PC-3 (cell line): ENCODE measurements around the gene STUM.

Experiments used
- EZH2 ChIP-seq: fragments of 300-600 bp; sonication (generic); IDR thresholded peaks from one replicate; pipeline ENCODE4 v1.6.1; 2017; ENCODE audit warnings: antibody characterized with exemption, mild to moderate bottlenecking, low read length; ENCODE audit not compliant: unreplicated experiment
- TF ChIP-seq, protein P1 (sequence below): fragments of 300-600 bp; sonication (generic); conservative IDR thresholded peaks from 2 replicates; pipeline ENCODE4 v1.5.1; 2017; ENCODE audit warnings: antibody characterized with exemption, low read depth, mild to moderate bottlenecking, low read length

DNA sequence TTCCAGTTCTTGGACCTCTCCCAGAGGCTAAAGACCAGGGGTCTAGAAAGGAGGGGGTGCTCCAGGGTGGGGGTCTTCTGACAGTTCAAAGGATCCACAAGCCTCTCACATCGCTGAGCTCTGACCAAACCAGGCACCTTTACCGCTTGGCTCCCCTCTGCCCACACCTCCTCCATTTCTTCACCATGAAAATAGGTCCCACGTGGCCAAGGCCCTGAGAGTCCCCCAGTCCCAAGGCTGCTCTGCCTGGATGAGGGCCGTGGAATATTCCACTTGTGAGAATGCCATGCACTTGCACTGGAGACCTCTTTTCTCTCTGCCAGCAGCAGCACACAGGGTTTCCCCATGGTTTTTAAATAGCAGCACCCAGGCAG lies 103.2 kb downstream of the STUM start:
- TF ChIP-seq, protein P1, sequence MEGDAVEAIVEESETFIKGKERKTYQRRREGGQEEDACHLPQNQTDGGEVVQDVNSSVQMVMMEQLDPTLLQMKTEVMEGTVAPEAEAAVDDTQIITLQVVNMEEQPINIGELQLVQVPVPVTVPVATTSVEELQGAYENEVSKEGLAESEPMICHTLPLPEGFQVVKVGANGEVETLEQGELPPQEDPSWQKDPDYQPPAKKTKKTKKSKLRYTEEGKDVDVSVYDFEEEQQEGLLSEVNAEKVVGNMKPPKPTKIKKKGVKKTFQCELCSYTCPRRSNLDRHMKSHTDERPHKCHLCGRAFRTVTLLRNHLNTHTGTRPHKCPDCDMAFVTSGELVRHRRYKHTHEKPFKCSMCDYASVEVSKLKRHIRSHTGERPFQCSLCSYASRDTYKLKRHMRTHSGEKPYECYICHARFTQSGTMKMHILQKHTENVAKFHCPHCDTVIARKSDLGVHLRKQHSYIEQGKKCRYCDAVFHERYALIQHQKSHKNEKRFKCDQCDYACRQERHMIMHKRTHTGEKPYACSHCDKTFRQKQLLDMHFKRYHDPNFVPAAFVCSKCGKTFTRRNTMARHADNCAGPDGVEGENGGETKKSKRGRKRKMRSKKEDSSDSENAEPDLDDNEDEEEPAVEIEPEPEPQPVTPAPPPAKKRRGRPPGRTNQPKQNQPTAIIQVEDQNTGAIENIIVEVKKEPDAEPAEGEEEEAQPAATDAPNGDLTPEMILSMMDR = no peak
- TF ChIP-seq EZH2 = no peak
